MV-4-11 (cell line): ENCODE results near the gene PRRC2A.
A peak's percentile ranks its signal among the peaks of the same experiment; 100 is the strongest.
"Not testable (repeated sequence)": the region's sequence is repeated elsewhere in the genome, so short reads cannot be mapped to it uniquely, and the experiment has no call there.

Source experiments
- DNase-seq: peaks from one replicate; lab custom pipeline; 2025; lab: John Stamatoyannopoulos, UW

Gene PRRC2A

GRCh38 chr6:31586008-31586407, 34.5 kb upstream of the PRRC2A start, which contains the start of gene LST1:
Gene LST1, plus strand, starts transcription at chr6:31586277. Its CDS starts 1,023 bp downstream, at chr6:31587300.
- DNase-seq: peak; percentile 93

GRCh38 chr6:31586599-31587281, 33.8 kb upstream of the PRRC2A start:
- DNase-seq: peak; percentile 95

GRCh38 chr6:31587791-31588777, 32.4 kb upstream of the PRRC2A start:
- DNase-seq: no peak

- DNase-seq: no peak
Measured at GRCh38 chr6:31588871-31589650, 31.5 kb upstream of the PRRC2A start.

DNA sequence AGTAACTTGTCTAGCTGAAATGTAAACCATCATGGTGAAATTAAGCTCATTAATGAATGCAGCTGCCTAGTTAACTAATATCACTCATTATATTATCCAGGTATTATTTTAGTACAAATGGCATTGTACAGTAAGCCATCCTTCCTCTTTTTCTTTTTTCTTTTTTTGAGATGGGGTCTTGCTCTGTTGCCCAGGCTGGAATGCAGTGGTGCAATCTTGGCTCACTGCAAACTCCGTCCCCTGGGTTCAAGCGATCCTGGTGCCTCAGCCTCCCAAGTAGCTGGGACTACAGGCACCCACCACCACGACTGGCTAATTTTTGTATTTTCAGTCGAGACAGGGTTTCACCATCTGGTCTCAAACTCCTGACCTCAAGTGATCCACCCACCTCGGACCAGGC, 29.8 kb upstream of the PRRC2A start:
- DNase-seq: not testable (repeated sequence)

- DNase-seq: no peak
Measured at GRCh38 chr6:31592396-31592771, 28.1 kb upstream of the PRRC2A start.

DNA sequence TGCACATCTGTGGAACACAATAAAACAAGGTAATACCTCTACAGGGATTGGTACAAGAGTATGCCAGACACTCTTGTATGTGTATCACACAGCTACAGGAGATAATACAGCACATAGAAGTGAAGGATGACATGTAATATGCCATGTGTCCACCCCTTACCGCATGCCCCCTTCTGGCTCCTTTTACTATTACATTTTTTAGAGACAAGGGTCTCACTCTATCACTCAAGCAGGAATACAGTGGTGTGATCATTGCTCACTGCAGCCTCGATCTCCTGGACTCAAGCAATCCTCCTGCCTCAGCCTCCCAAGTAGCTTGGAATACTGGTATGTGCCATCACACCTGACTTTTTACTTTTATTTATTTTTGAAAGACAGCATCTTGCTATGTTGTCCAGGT, 23.5 kb upstream of the PRRC2A start:
- peak; percentile 67 for DNase-seq

- DNase-seq: no peak
Measured at GRCh38 chr6:31607317-31607716, 13.2 kb upstream of the PRRC2A start.

DNA sequence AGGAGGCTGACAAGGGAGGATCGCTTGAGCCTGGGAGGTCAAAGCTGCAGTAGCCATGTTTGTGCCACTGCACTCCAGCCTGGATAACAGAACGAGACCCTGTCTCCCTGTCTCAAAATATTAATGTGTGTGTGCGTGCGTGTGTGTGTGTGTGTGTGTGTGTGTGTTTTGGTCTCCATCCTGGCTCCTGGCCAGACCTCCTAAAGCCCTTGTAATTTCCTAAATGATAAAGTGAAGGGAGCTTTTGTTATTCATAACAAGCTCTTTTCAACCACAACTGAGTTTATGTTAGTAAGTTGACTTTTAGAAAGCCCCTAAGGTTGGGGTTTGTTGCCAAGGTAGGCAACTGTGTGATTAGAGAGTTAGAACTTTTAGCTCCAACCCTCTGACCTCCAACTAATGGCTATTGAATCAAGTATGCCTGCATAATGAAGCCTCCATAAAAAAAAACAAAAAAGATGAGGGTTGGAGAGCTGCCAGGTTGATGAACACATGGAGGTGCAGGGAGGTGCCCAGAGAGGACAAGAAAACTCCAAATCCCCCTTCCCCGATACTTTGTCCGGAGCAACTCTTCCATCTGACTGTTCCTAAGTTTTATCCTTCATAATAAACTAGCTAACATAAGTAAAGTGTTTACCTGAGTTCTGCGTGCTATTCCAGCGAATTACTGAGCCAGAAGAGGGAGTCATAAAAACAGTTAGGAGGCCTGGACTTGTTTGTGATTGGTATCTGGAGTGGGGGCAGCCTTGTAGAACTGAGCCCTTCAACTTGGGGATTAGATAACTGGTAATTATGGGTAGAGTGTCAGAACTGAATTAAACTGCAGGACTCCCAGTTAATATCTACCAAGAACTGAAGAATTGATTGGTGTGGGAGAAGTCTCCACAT, 10.8 kb upstream of the PRRC2A start:
- DNase-seq: no peak

DNA sequence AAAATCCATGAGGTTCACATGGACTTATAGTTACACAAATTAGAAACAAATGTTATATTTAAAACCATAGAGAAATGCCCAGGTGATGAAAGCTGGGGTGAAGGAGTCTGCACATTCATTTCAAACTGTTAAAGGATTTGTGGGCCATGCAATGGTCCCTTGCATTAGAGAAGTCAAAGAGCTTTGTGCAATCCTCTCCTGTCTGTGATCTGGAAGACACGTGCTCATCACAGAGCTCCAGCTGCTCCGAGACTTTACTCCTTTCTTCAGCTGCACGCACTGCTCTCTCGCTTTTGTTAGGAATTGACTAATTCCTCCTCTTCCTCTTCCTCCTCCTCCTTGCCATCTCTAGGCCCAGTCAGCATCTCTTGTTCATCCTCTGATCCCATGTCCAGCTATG, 9.5 kb upstream of the PRRC2A start:
- DNase-seq: peak; percentile 38

DNA sequence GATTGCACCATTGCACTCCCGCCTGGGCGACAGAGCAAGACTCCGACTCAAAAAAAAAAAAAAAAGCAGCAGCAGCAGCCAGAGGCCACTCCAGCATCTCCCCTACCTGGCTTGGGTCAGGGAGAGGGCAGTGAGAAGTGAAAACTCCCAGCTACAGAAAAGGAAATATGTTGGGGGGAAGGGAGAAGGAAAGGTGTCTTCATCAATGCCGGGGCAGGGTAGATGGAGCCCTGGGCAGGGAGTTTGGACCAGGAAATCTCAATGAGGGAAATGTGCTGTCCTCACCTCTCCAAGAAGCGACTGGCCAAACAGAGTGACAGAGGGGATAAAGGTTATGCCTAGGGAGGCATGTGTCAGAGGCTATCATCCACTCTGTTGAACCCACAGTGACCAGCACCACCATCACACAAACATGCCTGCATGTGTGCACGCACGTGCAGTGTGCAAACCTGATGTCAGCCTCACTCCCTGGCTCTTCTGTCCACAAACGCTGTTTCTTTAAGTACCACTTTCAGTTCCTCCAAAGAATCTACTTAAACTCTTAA, 6.4 kb upstream of the PRRC2A start:
- DNase-seq: peak; percentile 90

GRCh38 chr6:31614684-31615578, 5.6 kb upstream of the PRRC2A start, which contains the start of gene AIF1:
Gene AIF1, plus strand, starts transcription at chr6:31615234. Its CDS starts 96 bp downstream, at chr6:31615330.
- DNase-seq: peak; percentile 78

DNA sequence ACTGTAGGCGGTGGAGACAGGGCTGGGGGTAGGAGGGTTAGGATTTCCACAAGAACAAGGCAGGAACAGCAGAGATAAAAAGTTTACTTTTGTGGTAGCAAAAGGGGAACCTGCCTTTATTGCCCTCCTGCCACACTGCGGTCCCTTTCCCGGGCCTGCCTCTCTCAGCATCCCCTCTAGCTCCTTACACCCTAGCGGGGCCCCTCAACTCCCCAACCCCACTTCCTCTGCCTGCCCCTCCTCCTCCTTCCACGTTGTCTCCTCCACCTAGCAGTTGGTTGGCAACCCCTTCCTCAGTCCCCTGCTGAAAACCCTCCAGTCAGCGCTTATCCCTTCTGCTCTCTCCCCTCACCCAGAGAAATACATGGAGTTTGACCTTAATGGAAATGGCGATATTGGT, 4.8 kb upstream of the PRRC2A start:
- peak; percentile 90 for DNase-seq

- DNase-seq: no peak
Measured at GRCh38 chr6:31617010-31617409, 3.5 kb upstream of the PRRC2A start.

DNA sequence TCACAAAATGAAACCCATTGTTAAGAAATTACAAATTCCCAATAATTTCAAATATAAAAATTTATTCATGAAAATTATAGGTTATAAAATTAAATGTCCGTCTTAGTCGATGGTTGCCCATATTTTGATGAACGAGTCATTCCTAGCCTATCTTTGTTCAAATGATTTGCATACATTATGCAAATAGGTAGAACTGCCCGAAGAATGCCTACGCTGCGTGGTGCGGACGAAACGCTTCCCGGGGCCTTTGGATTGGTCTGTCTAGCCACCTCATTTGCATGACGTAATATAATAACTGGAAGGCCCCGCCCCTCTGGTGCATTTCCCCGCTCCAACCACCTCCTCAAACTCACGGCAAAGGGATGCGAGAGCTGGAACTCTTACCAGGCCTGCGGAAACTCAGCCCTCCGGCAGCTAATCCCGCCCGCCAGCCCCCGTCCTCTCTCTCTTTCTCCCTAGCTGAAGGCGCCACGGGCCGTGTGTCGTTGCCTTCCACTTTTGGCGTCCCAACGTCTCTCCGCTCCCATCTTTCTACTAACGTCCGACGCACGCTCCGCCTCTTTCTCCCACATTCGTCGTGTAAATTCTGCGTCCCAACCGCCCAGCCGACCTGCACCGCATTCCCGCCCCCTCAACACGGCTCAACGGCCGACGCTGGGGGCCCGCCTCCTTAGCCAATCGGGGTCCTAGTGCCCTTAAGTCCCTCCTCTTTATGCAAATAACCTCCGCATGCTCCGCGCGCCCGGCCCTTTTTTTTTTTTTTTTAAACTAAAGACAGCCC, 520 bp upstream of the PRRC2A start:
- DNase-seq: peak; percentile 99

DNA sequence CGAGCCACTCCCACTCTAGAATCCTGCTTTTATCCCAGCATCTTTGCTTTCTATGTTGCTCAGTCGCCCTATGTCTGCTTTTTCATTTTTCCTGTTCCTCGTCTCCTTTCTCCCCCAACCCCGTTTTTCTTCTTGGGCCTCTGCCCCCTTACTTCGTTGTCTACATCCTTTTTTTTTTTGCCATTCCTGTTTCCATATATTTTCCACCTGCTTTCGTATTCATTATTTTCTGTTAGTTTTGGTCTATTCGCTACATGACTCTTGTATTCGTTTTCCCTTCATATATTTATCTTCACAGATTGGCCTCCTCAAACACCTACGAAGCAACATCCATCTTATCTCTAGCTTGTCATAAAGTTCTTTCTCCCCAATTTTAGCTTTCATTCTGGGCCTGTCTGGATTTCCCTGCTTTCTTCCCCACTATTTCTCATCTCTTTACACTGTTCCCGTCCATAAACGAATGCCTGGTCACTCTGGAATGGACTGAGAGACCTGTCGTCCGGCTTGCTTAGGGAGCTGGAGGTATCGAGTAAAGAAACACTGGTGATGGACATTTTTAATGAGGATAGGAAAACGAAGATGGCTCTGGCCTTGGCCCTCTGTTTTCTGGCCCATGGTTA, 915 bp downstream of the PRRC2A start:
- DNase-seq: no peak

GRCh38 chr6:31621991-31622390, 1.5 kb downstream of the PRRC2A start:
- no peak for DNase-seq

DNA sequence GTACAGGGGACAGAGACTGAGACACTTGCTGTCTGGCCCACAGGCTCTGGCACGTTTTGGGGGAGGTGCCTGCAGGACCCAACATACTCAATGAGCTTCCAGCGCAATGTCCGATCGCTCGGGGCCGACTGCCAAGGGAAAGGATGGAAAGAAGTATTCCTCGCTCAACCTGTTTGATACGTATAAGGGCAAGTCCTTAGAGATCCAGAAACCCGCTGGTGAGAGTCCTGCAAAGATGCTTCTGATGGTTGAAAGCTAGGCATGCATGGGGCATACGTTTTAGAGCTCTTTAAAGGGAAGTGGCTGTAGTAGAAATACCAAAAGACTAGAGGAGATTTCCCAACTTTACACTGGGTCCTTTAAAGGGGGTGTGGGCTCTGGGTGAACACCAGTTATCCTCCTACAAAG, 2.2 kb downstream of the PRRC2A start:
- peak; percentile 67 for DNase-seq

DNA sequence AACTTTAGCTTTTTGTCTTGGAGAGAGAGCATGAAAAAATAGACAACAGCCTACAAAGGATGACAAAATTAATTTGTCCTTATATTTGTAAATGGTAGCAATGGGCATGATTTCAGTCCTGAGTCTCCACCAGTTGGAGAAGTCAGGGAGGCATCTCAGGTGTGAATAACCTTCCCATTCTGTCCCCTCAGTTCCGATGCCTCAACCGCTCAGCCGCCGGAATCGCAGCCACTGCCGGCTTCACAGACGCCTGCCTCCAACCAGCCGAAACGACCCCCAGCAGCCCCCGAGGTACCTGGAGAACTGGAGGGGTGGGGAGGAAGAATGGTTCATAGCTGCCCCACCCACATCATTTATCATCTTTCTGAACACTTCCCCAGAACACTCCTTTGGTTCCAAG, 3.6 kb downstream of the PRRC2A start:
- no peak for DNase-seq
